A172 (cell line): ENCODE measurements around the gene USP46. TPM values are rescaled to one million over a fixed set of nuclear protein-coding genes. Genes with fewer than 3 reads are reported as not detected.

Source experiments
- DNase-seq: peaks from one replicate; pipeline ENCODE4 v3.0.0-alpha.2; 2015; ENCODE audit warnings: low spot score
- total RNA-seq: library from RNA; depleted of rRNA; stranded (reverse); fragments of >200 nt; shearing (Covaris generic); gene quantifications from 2 replicates; pipeline ENCODE4 v1.2.3, GENCODE V29; 2014; rRNA removed

USP46 gene
- total RNA-seq, 1 experiment from 2014 or later, result 19.9 TPM

DNA sequence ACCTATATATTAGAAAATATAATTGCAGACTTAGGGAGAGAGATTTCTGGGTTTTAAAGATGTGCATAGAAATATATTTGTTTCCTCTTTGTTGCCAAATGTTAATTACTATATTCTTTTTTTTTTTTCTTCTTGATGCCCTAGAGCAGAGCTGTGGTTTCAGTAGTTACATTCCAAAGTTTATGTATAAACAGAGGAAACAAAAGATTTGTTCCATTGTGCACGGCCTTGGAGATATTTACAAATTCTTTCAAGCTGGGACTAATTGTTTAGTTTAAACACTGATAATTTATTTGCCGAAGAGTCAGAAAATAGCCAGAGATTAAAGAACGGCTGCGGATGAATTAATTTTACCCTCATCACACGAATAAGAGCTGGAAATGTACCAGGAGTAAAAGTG is 85.1 kb downstream of the USP46 start:
- no peak for DNase-seq

DNA sequence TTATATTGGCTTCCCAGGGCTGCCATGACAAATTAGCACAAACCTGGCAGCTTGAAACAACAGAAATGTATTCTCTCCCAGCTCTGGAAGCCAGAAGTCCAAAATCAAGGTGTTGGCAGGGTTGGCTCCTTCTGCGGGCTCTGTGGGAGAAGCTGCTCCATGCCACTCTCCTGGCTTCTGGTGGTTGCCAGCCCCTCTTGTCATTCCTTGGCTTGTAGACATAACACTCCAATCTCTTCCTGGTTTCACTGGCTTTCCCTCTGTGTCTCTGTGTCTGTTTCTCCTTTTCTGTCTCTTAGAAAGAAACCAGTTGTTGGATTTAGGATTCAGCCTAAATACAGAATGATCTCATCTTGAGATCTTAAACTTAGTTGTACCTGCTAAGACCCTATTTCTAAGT is 85.5 kb downstream of the USP46 start:
- no peak for DNase-seq

DNA sequence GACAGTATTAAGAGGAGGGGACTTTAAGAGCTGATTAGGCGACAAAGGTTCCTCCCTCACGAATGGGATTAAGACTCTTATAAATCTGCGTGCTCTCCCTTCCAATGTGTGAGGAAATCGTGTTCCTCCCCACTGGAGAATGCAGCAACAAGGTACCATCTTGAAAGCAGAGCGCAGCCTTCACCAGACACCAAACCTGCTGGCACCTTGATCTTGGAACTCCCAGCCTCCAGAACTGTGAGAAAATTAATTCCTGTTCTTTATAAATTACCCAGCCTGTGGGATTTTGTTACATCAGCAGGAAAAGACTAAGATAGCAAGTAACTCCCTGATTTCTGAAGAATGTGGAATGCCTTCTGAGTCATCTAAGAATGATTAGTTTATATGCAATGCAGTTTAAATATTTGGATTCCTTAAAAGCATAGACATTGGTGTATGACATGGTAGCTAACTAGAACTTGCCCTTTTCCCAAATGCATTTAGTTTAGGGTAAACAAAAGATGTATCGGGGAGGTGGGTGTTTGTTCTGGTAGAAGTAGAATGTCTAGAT is 86.1 kb downstream of the USP46 start:
- DNase-seq, result peak; percentile 73

DNA sequence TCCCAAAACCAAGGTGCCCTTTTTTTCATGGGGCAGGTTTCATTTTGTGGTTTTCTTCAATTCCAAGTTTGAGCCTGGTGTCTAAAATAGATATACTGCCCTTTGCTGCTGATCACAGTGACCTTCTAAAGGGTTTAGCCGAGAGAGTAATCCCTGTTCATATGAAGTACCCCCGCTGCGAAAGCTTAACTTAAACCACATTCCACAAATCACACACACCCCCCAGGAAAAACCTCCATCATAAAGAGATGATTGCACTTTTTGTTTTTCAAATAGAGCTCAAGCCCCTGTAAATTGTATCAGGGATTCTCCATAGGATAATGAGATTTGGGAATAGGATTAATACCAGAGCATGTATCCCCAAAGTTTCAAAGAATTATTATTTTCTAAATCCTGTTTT is 90.8 kb downstream of the USP46 start:
- DNase-seq, result no peak

DNA sequence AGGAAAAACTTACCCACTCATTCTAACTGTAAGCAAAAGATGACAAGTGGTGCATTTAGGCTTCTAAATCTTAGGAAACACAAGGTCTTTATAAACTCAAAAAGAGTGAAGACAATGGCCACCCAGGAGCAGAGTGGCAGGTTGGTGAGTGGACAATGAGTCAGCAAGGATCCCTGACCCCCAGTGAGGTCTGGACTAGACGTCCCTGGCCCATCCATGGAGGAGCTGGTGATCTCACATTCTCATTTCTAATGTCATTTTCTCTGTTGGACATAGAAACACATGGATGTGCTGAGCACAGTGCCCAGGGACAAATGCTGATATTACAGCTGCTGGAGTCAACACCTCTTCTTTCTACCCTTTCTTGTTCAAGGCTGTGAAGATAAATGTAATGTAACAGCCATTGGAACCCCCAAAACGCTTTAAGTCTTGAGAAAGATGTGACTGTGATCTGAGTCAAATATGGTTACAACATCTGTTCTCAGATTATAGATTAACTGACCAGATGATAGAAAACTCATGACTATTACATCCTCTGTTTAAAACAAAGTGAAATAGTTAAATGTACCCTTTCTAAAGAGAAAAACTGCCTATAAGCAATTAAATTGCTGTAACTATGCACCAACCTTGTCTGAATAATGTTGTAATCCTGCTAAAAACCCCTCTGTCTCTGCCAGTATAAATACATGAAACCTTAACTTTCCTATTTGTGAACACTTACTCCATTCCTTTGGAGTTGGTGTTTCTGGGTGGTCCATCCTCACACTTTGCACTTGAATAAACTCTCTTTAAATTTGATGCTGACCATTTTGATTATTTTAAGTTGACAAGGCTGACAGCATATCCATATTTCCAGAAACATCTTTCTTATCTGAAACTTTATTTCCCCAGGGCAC is 92.7 kb downstream of the USP46 start:
- no peak for DNase-seq

DNA sequence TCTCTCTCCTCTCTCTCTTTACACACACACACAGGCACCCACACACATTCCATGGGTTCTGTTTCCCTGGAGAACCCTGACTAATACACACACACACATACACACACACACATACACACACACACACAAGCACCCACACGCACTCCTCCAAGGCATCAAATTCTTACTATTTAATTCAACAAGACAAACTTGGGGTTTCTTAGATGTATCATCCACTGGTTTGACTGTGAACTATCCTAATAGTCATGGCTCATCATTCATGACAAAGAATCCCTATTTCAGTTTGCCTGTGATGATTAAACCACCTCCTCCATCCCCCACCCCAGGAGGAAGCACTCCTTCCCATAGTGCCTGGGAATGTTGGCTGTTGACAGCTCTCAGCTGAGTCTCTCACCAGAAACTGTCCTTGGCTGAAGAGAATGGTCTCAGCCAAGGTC is 98.2 kb downstream of the USP46 start:
- no peak for DNase-seq

DNA sequence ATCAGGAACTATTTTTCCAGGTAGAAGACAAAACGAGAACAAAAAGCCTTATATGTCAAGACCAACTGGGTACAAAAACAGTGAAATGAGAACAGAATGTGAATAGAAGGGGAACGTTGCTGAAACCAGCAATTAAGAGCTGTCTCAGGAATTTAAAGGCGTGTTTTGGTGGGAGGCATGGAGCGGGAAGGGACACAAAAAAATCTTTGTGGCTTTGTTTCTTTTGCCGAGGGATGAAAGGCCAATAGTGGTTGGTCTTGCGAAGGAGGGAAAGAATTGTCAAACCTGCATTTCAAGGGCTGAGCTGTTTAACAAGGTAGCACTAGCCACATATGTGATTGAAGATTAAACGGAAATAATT is 103.8 kb downstream of the USP46 start:
- no peak for DNase-seq

DNA sequence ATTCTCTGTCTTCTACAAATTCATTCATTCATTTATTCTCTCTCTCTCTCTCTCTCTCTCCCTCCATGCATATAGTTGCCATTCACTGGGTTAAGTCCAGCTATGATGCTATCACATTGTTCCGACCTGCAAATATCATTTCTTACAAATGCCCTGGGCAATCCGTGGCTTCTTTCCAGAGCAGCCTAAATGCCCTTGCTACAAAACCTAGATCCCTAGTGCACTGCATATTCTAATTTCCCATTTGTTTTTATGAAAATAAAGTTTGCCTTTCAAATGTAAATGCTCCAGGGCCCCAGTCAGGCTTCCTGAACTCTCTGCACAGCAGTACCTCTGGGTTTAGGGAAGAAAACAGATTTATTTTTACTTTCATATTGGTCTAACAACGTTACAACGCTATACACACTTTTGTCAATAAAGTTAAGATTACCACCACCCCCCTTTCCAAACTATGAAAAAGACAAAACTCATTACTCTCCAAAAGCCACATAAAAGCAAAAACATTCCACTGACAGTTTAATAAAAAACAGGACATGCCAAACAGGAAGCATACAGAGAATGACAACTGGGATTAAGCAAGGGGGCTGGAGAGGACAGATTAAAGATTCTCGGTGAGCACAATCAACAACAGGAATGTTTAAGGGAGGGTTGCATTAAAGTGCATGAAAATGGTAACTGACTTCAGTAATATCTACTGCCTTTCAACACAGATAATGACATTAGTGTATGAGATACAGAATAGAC is 104.3 kb downstream of the USP46 start:
- DNase-seq, result no peak

DNA sequence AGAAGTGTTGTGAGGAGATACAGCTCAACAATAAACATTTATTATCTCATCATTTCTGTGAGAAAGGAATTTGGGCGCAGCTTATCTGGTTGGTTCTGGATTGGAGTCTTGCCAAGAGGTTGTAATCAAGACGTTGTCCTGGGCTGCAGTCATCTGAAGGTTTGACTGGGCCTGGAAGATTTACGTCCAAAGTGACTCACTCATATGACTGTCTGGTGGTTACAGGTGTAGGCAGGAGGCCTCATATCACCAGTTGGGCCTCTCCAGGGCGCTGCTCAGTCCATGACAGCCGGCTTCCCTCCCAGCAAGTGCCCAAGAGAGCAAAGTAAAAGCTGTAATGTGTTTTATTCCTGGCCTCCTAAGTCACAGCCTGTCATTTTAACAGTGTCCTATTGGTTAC is 106.3 kb downstream of the USP46 start:
- DNase-seq, result peak; percentile 18

DNA sequence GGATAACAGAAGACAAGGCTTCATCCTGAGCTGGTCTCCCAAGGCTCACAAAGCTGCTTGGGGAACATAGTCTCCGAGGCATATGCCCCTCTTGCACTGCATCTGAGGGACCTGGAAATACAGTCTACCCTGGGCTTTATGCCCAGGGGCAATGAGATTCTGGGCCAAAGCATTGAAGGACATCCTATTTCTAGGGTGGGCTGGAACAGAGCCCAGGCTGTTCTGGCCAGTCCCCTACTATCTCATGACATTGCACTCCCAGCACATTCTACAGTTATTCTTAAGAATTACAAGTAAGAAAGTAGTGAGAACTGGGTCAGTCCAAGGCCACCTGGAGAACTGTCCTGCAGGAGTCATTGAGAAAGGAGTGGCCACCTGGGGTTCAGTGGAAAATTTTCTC is 107.6 kb downstream of the USP46 start:
- no peak for DNase-seq

DNA sequence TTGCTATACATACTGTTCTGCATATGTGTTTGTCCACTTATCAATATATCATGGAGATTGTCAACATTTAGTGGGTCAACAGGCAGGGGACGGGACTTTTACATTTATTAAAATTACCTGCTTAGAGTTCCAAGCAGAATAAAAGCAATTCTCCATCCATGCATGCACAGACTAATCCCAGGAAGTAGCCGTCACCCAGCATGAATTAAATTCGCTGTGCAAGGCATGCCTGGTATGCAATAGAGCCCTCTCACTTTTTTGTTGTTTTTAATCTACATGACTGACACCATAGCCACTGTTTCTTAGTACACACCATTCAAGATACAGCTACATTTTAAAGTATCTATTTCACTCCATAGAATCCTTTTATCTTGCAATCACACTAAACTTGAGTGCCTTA is 108.9 kb downstream of the USP46 start:
- no peak for DNase-seq

DNA sequence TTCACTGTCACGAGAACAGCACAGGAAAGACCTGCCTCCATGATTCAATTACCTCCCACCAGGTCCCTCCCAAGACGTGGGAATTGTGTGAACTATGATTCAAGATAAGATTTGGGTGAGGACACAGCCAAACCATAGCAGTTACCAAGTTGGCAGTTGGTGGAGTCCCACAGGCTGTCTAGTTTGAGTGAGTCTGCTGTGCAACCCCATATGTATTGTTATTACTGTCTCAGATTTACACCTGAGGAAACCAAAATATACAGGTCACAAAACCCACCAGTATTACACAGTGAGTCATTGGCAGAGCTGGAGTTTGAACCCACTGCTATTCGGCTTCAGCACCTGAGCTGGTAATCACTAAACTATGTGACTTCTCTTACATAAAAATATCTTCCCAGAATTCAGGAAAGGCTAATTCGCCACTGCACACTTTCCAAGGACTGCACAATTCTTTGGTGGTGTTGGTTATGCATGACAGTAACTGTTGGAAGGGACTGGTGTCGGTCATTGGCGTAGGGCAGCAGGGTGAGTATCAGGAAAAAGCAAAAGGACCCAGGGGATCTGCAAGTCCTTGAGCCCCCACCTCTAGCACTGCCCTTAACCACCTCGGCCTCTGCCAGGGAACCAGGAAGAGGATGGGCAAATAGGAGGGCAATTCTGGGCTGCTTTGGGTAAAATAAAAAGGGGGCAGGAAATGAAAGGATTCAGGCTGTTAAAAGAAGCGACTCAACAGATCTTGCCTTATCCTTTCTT is 110.1 kb downstream of the USP46 start:
- DNase-seq, result no peak

DNA sequence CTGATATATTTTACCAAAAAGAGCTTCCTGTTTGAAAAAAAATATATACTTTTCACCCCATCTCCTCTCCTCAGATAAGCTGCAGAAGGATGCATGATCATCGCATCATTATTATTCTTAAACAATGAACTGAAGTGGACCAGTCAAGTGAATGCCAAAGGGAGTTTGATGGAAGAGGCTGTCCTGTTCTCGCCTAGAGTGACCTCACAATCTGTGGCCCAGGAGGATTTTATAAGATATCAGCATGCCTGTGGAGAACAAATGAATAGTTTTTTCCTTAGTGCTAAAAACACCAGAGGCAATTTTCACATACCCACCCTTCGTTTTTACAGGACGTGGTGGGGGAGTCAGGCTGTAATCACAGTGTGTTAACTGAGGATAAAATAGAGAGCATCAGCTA is 112.7 kb downstream of the USP46 start:
- no peak for DNase-seq

DNA sequence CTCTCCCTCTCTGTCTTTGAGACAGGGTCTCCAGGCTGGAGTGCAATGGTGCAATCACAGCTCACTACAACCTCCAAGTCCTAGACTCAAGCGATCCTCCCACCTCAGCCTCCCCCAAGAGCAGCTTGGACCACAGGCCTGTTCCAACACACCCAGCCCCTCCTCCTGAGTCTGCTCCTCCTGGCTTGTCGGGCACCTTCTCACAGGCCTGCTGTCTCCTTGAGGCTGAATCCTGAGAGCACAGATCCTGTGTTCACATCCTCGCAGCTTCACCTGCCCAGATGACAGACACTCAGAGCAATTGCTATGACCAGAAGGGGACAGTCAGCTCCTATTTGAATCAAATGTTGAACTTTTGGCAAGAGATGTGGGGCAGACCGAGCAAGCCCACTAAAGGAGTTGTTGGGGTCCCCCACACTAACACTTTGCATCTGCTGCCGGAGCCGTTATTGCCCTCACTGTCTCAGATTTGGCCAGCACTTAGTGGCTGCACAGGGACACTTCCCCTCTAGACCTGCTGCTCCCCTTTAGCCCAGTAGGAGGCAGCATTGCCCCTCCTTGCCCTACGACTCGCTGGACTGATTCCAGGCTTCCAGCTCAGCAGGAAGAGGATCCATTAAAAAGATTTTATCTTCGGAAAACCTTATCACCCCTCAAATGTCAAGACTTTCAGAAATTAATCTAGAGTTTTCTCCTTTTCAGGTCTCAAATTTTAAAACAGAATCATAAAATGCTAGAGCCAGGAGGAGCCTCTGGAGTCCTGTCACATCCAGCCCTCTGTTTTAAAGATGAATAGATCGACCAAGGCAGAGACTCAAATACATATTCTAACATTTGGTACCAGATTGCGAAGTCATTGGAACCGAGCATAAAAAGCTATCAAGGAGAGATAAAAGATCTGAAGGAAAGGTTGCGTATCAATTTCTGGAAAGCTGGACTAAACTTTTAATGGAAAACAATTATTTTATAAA is 113.7 kb downstream of the USP46 start:
- peak; percentile 54 for DNase-seq

Other genes with a start within 250 kb of the USP46 start
- not detected in 2 replicates for gene ERVMER34-1, start 92.1 kb upstream of the USP46 start, total RNA-seq
- gene RASL11B, start 203.0 kb upstream of the USP46 start, total RNA-seq, result not detected in 2 replicates